ENCODE measurements around the gene SHISAL2A.
"Not testable (repeated sequence)": the region's sequence is repeated elsewhere in the genome, so short reads cannot be mapped to it uniquely, and the experiment has no call there.

SHISAL2A gene

DNA sequence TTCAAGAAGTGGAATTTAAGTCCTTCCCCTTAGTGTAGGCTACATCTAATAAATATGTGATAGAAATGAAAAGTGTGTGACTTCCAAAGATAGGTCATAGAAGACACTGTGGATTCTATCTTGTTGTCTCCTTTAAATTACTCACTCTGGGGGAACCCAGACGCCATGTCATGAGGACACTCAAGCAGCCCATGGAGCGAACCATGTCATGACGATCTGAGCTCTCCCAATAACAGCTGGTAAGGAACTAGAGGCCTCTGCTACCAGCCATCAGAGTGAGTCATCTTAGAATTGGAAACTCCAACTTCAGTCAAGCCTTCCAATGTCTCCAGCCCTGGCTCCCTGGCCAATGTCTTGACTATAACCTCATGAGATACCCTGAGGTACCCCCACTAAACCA lies 58.9 kb downstream of the SHISAL2A start:
- DNase-seq: no peak

DNA sequence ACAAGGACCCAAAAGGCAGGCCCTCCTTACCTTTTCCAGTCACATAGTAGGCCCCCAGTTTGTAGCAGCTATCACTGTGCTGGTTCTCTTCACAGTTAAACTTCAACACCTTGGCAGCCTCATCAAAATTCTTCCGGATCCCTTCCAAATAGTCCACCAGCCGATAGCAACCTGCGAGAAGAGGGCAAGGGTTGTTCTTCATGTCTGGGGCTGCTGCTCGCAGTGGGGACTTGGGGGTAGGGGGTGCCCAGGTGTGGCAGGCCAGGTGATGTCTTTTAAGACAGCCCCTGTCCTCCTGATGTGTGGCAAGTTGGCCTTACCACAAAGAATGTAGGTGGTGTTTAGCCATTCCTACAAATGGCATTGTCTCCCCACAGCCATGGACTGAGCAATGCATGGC lies 59.7 kb downstream of the SHISAL2A start:
- DNase-seq: no peak

DNA sequence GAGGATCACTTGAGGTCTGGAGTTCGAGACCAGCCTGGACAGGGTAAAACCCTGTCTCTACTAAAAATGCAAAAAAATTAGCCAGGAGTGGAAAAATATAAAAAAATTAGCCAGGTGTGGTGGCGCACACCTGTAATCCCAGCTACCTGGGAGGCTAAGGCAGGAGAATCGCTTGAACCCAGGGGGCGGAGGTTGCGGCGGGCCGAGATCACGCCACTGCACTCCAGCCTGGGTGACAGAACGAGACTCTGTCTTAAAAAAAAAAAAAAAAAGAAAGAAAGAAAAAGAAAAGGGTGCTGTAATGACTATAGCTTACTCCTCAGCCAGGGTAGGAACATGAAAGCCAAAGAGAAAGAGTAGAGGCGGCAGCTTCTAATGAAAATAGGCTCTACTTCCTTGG lies 60.4 kb downstream of the SHISAL2A start:
- not testable (repeated sequence) for DNase-seq

- no peak for DNase-seq
Observed at GRCh38 chr1:52693843-52694242, 60.9 kb downstream of the SHISAL2A start.

DNA sequence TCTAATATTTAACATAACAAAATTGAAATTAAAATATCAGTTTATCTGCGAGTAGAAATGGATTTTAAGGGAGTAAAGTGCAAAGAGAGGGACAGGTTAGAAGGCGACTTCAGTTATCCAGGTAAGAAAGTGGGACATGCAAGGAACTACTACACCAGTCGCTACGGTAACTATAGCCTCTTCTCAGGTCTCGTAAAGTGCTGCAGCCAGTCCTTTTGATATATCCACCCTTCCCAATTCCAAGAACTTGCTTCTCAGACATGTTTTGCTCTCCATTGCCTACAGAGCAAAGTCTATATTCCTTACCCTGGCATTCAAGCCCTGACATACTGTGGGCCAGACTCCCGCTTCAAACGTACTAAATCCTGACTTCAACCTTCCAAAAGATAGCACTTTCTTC lies 62.7 kb downstream of the SHISAL2A start:
- DNase-seq: no peak

DNA sequence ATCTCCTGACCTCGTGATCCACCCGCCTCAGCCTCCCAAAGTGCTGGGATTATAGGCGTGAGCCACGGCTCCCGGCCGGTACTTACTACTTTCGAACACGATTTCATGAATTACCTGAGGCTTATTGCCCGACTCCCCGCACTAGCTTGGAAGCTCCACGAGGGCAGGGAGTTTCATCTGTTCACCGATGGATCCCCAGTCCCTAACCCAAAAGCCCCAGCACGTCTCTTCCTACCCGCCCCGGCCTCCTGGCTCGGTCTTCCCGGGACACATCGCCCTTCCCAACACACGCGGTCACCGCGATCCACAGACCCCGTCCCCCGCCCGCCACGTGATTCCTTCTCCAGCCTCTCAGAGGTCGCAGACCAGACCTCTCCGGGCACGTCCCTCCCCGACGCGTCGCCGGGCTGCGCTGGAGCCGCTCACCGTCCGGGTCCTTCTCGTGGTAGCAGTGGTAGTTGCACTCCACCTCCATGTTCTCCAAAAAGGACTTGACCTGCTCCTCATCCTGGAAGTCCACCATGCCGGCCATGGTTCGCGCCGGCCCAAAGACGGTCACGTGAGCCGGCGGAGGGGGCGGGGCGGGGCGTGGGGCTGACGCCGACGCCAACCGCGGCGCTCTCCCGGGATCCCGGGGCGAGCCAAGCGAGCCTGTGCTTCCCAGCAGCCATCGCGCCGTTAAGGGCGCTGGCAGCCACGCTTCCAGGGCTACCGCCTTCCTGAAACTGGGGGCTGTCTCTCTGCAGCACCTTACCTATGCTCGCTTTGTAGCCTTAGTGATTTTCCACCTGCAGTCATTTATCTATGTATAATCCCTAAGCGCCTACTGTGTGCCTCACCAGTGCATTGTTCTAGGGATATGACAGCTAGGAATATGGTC lies 65.1 kb downstream of the SHISAL2A start, which contains the start of gene COA7:
COA7 (minus strand) TSS at position 553 of the 880 bp plus-strand sequence; CDS start at position 532, 21 bp downstream.
- DNase-seq: peak; percentile 70

DNA sequence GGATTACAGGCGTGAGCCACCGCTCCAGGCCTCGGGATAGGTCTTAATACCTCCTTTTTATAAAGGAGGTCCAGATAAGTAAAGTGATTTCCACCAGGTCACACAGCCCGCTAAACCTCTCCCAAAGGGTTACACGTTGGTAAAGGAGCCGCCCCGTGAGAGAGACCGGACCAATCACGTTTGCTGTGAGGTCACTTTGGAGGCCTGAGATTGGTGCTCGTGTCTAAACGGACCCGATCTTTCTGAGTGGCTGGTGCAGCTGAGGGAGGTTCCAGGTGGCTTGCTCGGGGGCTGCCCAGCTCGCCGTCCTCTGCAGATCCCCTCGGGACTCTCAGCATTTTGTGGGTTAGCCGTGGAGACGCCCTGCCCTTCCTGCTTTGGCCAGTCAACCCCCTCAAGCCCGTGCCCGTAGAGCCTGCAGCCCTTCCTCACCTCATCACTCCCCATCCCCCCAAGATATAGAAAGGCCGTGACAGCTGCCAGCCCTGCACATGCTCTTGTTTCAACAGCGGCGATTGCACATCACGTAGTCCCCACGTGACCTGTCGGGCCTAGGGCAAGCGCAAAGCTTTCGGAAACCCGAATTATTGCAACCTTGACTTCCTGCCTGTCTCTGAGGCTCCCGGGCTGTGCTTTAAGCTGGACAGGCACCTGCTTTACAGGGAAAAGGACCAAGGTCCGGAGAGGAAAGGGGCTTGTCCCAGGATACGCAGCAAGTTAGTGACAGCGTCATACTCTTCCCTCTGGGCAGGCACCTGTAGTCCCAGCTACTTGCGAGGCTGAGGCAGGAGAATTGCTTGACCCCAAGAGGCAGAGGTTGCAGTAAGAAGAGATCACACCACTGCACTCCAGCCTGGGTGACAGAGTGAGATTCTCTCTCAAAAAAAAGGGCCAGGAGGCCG lies 70.2 kb downstream of the SHISAL2A start:
- peak; percentile 90 for DNase-seq

GRCh38 chr1:52706136-52706670 lies 73.2 kb downstream of the SHISAL2A start:
- DNase-seq: no peak
